Jurkat, Clone E6-1 (cell line): ENCODE results near the gene AIFM1.

Experiments
- DNase-seq: peaks from one replicate; pipeline ENCODE4 v3.0.0-alpha.2; 2011; ENCODE audit warnings: low read depth, low spot score
- H3K4me3 ChIP-seq: 2 replicates; pipeline ENCODE4 v1.5.1; 2011; ENCODE audit warnings: mild to moderate bottlenecking, low read length, control low read depth, moderate library complexity

Gene AIFM1

GRCh38 chrX:130105244-130105643, 60.4 kb downstream of the AIFM1 start:
- no peak for DNase-seq
- no peak overlapping the region for H3K4me3 ChIP-seq

- no peak overlapping the region for H3K4me3 ChIP-seq
- no peak for DNase-seq
Observed at GRCh38 chrX:130103605-130104004, 62.0 kb downstream of the AIFM1 start.

GRCh38 chrX:130100180-130100579, 65.5 kb downstream of the AIFM1 start:
- no peak for DNase-seq
- H3K4me3 ChIP-seq, result no peak overlapping the region

- no peak for DNase-seq
- H3K4me3 ChIP-seq, result no peak overlapping the region
Observed at GRCh38 chrX:130098210-130098552, 67.5 kb downstream of the AIFM1 start.

GRCh38 chrX:130097507-130098209, 68.0 kb downstream of the AIFM1 start:
- DNase-seq, result no peak
- H3K4me3 ChIP-seq, result no peak overlapping the region

GRCh38 chrX:130095249-130096030, 70.2 kb downstream of the AIFM1 start:
- DNase-seq, result no peak
- H3K4me3 ChIP-seq, result no peak overlapping the region

- H3K4me3 ChIP-seq, result no peak overlapping the region
- DNase-seq, result peak; percentile 55
Observed at GRCh38 chrX:130094696-130095095, 70.9 kb downstream of the AIFM1 start.

GRCh38 chrX:130093271-130093670, 72.4 kb downstream of the AIFM1 start:
- DNase-seq, result no peak

GRCh38 chrX:130091980-130092522, 73.6 kb downstream of the AIFM1 start:
- peak; percentile 94 for DNase-seq
- H3K4me3 ChIP-seq, result peak overlapping the region; percentile 66

More at GRCh38 chrX:130093271-130093670, 72.4 kb downstream of the AIFM1 start:
- no peak overlapping the region for H3K4me3 ChIP-seq

GRCh38 chrX:130090364-130090763, 75.3 kb downstream of the AIFM1 start:
- DNase-seq, result no peak
- H3K4me3 ChIP-seq, result no peak overlapping the region

- peak; percentile 94 for DNase-seq
- H3K4me3 ChIP-seq, result peak overlapping the region; percentile 40
Observed at GRCh38 chrX:130086447-130087206, 79.0 kb downstream of the AIFM1 start.

- H3K4me3 ChIP-seq, result peak overlapping the region; percentile 40
- no peak for DNase-seq
Observed at GRCh38 chrX:130085551-130086446, 79.8 kb downstream of the AIFM1 start.

GRCh38 chrX:130084631-130085237, 80.9 kb downstream of the AIFM1 start:
- H3K4me3 ChIP-seq, result no peak overlapping the region
- DNase-seq, result no peak

GRCh38 chrX:130083656-130084382, 81.8 kb downstream of the AIFM1 start:
- DNase-seq, result no peak
- H3K4me3 ChIP-seq, result no peak overlapping the region

- no peak for DNase-seq
- H3K4me3 ChIP-seq, result no peak overlapping the region
Observed at GRCh38 chrX:130083107-130083490, 82.5 kb downstream of the AIFM1 start.

- DNase-seq, result peak; percentile 65
- peak overlapping the region; percentile 37 for H3K4me3 ChIP-seq
Observed at GRCh38 chrX:130082244-130083106, 83.2 kb downstream of the AIFM1 start.
